ENCODE measurements around the gene GCNT2. TPM values are rescaled to one million over a fixed set of nuclear protein-coding genes. Genes with fewer than 3 reads are reported as not detected.

The GCNT2 gene
- total RNA-seq, 1 experiment from 2014 or later = 51.2 TPM

DNA sequence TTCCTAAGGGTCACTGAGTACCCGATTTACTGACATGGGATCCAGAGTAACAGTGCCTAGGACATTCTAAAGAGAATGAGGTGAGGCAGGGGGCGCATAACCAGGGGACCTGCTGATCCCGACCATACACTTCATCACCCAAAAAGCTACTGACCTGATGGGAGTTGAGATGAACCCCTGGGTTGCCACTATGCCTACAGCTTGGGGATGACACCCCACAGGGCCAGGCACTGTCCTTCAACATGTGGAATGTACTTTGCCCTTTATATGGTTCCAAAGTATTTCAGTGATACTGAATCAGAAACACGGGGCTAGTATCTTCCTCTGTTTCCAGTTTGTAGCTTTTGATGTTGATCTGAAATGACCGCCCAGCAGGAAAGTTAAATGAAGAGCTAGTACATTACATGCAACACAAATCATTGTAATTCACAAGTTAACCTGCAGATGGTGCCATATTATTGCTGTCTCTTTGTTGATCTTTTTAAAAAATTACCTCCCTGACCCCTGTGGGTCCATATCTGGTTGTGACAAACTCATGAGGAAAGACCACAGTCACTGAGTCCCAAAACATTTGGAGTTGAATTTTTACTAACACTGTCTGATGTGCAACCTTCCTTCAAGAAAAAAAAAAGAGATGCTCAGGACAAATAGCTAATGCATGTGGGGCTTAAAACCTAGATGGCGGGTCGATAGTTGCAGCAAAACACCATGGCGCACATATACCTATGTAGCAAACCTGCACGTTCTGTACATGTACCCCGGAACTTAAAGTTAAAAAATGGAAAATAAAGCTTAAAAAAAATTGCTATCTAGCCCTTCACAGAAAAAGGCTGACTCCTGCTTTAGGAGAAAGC, 42.7 kb upstream of the GCNT2 start:
- TF ChIP-seq, protein P1, sequence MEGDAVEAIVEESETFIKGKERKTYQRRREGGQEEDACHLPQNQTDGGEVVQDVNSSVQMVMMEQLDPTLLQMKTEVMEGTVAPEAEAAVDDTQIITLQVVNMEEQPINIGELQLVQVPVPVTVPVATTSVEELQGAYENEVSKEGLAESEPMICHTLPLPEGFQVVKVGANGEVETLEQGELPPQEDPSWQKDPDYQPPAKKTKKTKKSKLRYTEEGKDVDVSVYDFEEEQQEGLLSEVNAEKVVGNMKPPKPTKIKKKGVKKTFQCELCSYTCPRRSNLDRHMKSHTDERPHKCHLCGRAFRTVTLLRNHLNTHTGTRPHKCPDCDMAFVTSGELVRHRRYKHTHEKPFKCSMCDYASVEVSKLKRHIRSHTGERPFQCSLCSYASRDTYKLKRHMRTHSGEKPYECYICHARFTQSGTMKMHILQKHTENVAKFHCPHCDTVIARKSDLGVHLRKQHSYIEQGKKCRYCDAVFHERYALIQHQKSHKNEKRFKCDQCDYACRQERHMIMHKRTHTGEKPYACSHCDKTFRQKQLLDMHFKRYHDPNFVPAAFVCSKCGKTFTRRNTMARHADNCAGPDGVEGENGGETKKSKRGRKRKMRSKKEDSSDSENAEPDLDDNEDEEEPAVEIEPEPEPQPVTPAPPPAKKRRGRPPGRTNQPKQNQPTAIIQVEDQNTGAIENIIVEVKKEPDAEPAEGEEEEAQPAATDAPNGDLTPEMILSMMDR (IDR thresholded peaks at IDR 0.05) = peak; percentile 74
- TF ChIP-seq ZNF121 (CRISPR knock-in tag; IDR thresholded peaks at IDR 0.05) = no peak
- Mint-ChIP-seq H3K4me3 (no peak overlapping the region), H3K4me1 (0 out of 2 replicates have a peak, but pooled peaks cover 2% of the 10 kb centered on the region), H3K27ac (no peak overlapping the region), H3K36me3 (no peaks in the 10 kb centered on the region), H3K9me3 (peaks cover 26% of the 10 kb centered on the region), H3K27me3 (ENCODE audit: low read depth) (no peaks in the 10 kb centered on the region; the same call in 1 of the 2 replicates)
- ChIA-PET POLR2A (interaction anchor here (0.5 to 0.9 kb wide), 2 partner anchors 215 to 217 kb away, joined by 4 to 7 read pairs; partner anchors contain the start of gene PAK1IP1), CTCF (interaction anchor here (0.6 to 1.8 kb wide), 51 partner anchors 9 to 533 kb away, joined by 3 to 35 read pairs (median 4); partner anchors contain the start of genes C6orf52, MAK, PAK1IP1 and SYCP2L)
- ATAC-seq (peak; percentile 81), DNase-seq (ENCODE audit: low spot score) (no peak)

DNA sequence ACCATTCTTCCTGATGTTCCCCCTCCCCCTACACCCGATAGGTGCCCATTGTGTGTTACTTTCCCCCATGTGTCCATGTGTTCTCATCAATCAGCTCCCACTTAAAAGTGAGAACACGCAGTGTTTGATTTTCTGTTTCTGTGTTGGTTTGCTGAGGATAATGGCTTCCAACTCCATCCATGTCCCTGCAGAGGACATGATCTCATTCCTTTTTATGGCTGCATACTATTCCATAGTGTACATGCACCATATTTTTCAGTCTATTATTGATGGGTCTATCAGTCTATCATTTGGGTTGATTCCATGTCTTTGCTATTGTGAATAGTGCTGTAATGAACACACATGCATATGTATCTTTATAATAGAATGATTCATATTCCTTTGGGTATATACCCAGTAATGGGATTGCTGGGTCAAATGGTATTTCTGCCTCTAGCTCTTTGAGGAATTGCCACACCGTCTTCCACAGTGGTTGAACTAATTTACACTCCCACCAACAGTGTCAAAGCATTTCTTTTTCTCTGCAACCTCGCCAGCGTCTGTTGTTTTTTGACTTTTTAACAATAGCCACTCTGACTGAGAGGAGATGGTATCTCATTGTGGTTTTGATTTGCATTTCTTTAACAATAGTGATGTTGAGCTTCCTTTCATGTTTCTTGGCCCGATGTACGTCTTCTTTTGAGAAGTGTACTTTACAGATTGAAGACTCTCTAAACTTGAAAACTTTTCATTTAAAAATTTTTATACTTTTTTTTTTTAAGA, 41.0 kb upstream of the GCNT2 start:
- Mint-ChIP-seq H3K27ac (no peak overlapping the region), H3K27me3 (ENCODE audit: low read depth) (no peaks in the 10 kb centered on the region; the same call in 1 of the 2 replicates), H3K4me1 (0 out of 2 replicates have a peak, but pooled peaks cover 2% of the 10 kb centered on the region), H3K9me3 (peaks cover 29% of the 10 kb centered on the region), H3K4me3 (no peak overlapping the region), H3K36me3 (no peaks in the 10 kb centered on the region)
- ChIA-PET POLR2A (interaction anchor here (0.5 kb wide), 1 partner anchor 322 kb away, joined by 3 read pairs; no protein-coding TSS in a partner anchor), CTCF (no interaction called here)
- no peak for DNase-seq (ENCODE audit: low spot score)
- ATAC-seq = no peak
- TF ChIP-seq NR1H2 (CRISPR knock-in tag; IDR thresholded peaks at IDR 0.05) (no peak), ZNF121 (CRISPR knock-in tag; IDR thresholded peaks at IDR 0.05) (no peak), ZNF416 (CRISPR knock-in tag; IDR thresholded peaks at IDR 0.05) (no peak), ATF1 (CRISPR knock-in tag; IDR thresholded peaks at IDR 0.05) (no peak), JUN (CRISPR knock-in tag; IDR thresholded peaks at IDR 0.05) (no peak), ZNF138 (CRISPR knock-in tag; conservative IDR thresholded peaks at IDR 0.05) (no peak), TEAD4 (CRISPR knock-in tag; IDR thresholded peaks at IDR 0.05) (no peak), GRHL2 (CRISPR knock-in tag; IDR thresholded peaks at IDR 0.05; ENCODE audit: insufficient replicate concordance, severe bottlenecking) (no peak)
- TF ChIP-seq, protein P2, sequence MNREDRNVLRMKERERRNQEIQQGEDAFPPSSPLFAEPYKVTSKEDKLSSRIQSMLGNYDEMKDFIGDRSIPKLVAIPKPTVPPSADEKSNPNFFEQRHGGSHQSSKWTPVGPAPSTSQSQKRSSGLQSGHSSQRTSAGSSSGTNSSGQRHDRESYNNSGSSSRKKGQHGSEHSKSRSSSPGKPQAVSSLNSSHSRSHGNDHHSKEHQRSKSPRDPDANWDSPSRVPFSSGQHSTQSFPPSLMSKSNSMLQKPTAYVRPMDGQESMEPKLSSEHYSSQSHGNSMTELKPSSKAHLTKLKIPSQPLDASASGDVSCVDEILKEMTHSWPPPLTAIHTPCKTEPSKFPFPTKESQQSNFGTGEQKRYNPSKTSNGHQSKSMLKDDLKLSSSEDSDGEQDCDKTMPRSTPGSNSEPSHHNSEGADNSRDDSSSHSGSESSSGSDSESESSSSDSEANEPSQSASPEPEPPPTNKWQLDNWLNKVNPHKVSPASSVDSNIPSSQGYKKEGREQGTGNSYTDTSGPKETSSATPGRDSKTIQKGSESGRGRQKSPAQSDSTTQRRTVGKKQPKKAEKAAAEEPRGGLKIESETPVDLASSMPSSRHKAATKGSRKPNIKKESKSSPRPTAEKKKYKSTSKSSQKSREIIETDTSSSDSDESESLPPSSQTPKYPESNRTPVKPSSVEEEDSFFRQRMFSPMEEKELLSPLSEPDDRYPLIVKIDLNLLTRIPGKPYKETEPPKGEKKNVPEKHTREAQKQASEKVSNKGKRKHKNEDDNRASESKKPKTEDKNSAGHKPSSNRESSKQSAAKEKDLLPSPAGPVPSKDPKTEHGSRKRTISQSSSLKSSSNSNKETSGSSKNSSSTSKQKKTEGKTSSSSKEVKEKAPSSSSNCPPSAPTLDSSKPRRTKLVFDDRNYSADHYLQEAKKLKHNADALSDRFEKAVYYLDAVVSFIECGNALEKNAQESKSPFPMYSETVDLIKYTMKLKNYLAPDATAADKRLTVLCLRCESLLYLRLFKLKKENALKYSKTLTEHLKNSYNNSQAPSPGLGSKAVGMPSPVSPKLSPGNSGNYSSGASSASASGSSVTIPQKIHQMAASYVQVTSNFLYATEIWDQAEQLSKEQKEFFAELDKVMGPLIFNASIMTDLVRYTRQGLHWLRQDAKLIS (CRISPR knock-in tag; IDR thresholded peaks at IDR 0.05; ENCODE audit: borderline replicate concordance) = no peak
- TF ChIP-seq, protein P3, sequence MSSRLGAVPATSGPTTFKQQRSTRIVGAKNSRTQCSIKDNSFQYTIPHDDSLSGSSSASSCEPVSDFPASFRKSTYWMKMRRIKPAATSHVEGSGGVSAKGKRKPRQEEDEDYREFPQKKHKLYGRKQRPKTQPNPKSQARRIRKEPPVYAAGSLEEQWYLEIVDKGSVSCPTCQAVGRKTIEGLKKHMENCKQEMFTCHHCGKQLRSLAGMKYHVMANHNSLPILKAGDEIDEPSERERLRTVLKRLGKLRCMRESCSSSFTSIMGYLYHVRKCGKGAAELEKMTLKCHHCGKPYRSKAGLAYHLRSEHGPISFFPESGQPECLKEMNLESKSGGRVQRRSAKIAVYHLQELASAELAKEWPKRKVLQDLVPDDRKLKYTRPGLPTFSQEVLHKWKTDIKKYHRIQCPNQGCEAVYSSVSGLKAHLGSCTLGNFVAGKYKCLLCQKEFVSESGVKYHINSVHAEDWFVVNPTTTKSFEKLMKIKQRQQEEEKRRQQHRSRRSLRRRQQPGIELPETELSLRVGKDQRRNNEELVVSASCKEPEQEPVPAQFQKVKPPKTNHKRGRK (CRISPR knock-in tag; IDR thresholded peaks at IDR 0.05; ENCODE audit: borderline replicate concordance) = no peak
- TF ChIP-seq, protein P4, sequence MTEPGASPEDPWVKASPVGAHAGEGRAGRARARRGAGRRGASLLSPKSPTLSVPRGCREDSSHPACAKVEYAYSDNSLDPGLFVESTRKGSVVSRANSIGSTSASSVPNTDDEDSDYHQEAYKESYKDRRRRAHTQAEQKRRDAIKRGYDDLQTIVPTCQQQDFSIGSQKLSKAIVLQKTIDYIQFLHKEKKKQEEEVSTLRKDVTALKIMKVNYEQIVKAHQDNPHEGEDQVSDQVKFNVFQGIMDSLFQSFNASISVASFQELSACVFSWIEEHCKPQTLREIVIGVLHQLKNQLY (CRISPR knock-in tag; IDR thresholded peaks at IDR 0.05) = no peak
- TF ChIP-seq, protein P5, sequence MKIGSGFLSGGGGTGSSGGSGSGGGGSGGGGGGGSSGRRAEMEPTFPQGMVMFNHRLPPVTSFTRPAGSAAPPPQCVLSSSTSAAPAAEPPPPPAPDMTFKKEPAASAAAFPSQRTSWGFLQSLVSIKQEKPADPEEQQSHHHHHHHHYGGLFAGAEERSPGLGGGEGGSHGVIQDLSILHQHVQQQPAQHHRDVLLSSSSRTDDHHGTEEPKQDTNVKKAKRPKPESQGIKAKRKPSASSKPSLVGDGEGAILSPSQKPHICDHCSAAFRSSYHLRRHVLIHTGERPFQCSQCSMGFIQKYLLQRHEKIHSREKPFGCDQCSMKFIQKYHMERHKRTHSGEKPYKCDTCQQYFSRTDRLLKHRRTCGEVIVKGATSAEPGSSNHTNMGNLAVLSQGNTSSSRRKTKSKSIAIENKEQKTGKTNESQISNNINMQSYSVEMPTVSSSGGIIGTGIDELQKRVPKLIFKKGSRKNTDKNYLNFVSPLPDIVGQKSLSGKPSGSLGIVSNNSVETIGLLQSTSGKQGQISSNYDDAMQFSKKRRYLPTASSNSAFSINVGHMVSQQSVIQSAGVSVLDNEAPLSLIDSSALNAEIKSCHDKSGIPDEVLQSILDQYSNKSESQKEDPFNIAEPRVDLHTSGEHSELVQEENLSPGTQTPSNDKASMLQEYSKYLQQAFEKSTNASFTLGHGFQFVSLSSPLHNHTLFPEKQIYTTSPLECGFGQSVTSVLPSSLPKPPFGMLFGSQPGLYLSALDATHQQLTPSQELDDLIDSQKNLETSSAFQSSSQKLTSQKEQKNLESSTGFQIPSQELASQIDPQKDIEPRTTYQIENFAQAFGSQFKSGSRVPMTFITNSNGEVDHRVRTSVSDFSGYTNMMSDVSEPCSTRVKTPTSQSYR (CRISPR knock-in tag; IDR thresholded peaks at IDR 0.05) = no peak
- TF ChIP-seq, protein P6, sequence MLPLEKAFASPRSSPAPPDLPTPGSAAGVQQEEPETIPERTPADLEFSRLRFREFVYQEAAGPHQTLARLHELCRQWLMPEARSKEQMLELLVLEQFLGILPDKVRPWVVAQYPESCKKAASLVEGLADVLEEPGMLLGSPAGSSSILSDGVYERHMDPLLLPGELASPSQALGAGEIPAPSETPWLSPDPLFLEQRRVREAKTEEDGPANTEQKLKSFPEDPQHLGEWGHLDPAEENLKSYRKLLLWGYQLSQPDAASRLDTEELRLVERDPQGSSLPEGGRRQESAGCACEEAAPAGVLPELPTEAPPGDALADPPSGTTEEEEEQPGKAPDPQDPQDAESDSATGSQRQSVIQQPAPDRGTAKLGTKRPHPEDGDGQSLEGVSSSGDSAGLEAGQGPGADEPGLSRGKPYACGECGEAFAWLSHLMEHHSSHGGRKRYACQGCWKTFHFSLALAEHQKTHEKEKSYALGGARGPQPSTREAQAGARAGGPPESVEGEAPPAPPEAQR (CRISPR knock-in tag; IDR thresholded peaks at IDR 0.05) = no peak
- TF ChIP-seq, protein P7, sequence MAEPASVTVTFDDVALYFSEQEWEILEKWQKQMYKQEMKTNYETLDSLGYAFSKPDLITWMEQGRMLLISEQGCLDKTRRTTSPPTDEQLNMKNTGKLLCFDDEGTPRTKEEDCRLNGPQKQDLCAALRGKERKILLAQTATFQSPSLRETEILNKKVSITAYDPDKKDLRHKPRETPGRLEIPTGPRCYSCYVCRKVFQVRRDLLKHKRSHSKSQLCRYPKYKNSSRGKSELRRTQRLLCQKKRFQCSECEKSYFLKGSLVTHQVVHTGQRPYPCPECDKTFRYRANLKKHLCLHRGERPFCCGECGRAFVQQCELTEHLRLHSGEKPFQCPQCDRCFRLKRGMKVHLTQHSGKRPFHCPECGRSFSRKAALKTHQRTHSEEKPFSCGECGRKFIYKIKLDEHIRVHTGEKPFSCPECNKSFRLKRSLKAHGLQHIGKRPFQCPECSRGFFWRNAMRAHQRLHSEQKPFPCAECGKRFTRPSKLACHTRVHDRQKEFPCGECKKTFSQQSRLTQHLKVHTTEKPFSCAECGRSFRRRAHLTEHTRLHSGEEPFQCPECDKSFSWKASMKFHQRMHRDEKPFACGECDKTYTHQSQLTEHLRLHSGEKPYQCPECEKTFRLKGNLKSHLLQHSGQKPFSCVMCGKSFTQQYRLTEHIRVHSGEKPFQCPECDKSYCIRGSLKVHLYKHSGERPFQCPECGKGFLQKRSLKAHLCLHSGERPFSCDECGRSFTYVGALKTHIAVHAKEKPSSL (CRISPR knock-in tag; conservative IDR thresholded peaks at IDR 0.05) = no peak
